Liver (tissue), 3 donors: ENCODE data around the gene MECP2.

Source experiments
- CTCF ChIP-seq: fragments of 150-350 bp; IDR thresholded peaks from 2 replicates; pipeline ENCODE4 v1.5.1; 2017; ENCODE audit warnings: improper control_type of control experiment, low read depth, low read length; ENCODE audit not compliant: missing input control
- EGR1 ChIP-seq, 2 donors: IDR thresholded peaks; 2 replicates each; pipeline ENCODE4 v1.6.1; 2016 to 2018; ENCODE audit warnings: antibody characterized with exemption in 2 of 2, low read depth in 2 of 2
- FOXA2 ChIP-seq: IDR thresholded peaks from 2 replicates; pipeline ENCODE4 v1.6.1; 2016; ENCODE audit warnings: antibody characterized with exemption
- GABPA ChIP-seq, 2 donors: IDR thresholded peaks in 1 of 2; conservative IDR thresholded peaks in 1 of 2; 2 replicates each; pipeline ENCODE4 v1.6.1; 2016; ENCODE audit warnings: antibody characterized with exemption in 2 of 2, mild to moderate bottlenecking in 1 of 2, moderate library complexity in 1 of 2
- NR2F2 ChIP-seq: IDR thresholded peaks from 2 replicates; pipeline ENCODE4 v1.6.1; 2016; ENCODE audit warnings: antibody characterized with exemption
- RAD21 ChIP-seq, 2 donors: IDR thresholded peaks; 2 replicates each; pipeline ENCODE4 v1.6.1; 2016; ENCODE audit warnings: antibody characterized with exemption in 2 of 2, mild to moderate bottlenecking in 2 of 2
- REST ChIP-seq: IDR thresholded peaks from 2 replicates; pipeline ENCODE4 v1.6.1; 2016; ENCODE audit warnings: antibody characterized with exemption, mild to moderate bottlenecking
- SP1 ChIP-seq: IDR thresholded peaks from 2 replicates; pipeline ENCODE4 v1.6.1; 2018; ENCODE audit warnings: antibody characterized with exemption, mild to moderate bottlenecking
- TAF1 ChIP-seq: conservative IDR thresholded peaks from 2 replicates; pipeline ENCODE4 v1.6.1; 2016; ENCODE audit warnings: antibody characterized with exemption, mild to moderate bottlenecking
- YY1 ChIP-seq: IDR thresholded peaks from 2 replicates; pipeline ENCODE4 v1.6.1; 2016; ENCODE audit warnings: antibody characterized with exemption, mild to moderate bottlenecking
- TF ChIP-seq, protein P1 (sequence below): IDR thresholded peaks from 2 replicates; pipeline ENCODE4 v1.6.1; 2016; ENCODE audit warnings: antibody characterized with exemption
- donor health status: healthy.
- donor health status: healthy.

DNA sequence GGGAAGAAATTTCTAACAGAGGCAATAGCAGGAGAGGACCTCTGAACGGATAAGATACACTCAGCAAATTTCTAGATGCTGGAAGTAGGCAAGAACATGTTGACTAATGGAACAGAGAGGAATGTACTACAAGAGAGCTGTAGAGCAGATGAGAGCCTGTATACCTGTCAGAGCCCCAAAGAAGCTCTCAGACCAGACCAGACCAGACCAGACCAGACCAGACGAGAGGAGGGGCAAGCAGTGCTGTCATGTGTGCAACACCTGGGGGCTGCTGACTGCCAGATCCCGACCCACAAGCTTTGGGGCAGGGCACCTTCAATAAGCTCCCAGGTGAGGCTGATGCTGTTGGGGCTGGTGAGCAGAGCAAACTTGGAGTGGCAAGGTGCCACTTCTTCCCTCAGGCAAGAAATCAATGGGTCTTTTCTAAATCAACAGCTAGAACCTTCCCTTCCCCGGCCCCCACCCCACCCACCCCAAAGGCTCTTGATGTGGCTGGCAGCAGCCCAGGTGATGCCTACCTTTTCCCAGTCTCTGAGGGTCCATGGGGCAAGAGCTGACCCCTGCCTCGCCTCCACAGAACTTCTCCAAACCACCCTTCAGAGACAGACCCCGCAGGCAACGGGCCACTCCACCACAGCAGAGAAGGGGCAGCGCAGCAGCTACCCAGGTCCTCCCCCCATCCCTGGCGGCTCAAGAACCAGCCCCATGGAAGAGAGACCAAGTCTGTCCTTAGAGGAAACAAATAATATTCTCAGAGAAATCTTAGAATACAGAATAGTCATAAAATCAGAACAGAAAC lies 32.7 kb downstream of the MECP2 start:
- TF ChIP-seq CTCF, result no peak
- no peak for TF ChIP-seq GABPA (IDR thresholded peaks at IDR 0.05 in 1 of 2, conservative IDR thresholded peaks at IDR 0.05 in 1 of 2)
- TF ChIP-seq FOXA2, result no peak
- no peak for TF ChIP-seq NR2F2
- no peak for TF ChIP-seq SP1
- no peak for TF ChIP-seq REST
- no peak for TF ChIP-seq EGR1 (IDR thresholded peaks at IDR 0.05; ENCODE audit: low read depth in 2 of 2)
- TF ChIP-seq TAF1, result no peak
- TF ChIP-seq RAD21 (IDR thresholded peaks at IDR 0.05), result no peak
- no peak for TF ChIP-seq YY1
- TF ChIP-seq, protein P1, sequence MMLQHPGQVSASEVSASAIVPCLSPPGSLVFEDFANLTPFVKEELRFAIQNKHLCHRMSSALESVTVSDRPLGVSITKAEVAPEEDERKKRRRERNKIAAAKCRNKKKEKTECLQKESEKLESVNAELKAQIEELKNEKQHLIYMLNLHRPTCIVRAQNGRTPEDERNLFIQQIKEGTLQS, result no peak
